GM21786 (cell line): ENCODE data around the gene GCN1.

Experiments
- ATAC-seq: cut with Tn5 transposase; IDR thresholded peaks from one replicate; pipeline ENCODE4 v1.9.1; 2021; ENCODE audit not compliant: unreplicated experiment

GCN1 gene

DNA sequence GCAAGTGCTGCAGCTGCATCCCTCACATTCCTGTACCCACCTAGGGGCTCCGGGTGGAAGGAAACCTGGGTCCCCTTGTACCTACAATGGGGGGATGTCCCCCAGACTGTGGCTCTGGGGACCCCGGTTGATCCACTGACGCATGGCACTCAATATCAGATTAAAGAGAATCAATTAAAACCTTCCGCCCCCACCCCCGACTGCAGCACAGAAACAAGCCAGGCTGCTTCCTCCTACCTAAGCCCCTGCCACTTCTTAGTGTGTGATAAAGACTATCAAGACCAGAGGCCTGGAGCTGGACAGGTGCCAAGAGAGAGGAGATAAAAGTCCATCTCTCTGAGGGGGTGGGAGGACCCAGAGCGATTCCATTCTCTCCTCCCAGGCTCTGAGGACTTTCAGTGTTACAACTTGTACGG, 34.6 kb upstream of the GCN1 start:
- ATAC-seq: no peak

DNA sequence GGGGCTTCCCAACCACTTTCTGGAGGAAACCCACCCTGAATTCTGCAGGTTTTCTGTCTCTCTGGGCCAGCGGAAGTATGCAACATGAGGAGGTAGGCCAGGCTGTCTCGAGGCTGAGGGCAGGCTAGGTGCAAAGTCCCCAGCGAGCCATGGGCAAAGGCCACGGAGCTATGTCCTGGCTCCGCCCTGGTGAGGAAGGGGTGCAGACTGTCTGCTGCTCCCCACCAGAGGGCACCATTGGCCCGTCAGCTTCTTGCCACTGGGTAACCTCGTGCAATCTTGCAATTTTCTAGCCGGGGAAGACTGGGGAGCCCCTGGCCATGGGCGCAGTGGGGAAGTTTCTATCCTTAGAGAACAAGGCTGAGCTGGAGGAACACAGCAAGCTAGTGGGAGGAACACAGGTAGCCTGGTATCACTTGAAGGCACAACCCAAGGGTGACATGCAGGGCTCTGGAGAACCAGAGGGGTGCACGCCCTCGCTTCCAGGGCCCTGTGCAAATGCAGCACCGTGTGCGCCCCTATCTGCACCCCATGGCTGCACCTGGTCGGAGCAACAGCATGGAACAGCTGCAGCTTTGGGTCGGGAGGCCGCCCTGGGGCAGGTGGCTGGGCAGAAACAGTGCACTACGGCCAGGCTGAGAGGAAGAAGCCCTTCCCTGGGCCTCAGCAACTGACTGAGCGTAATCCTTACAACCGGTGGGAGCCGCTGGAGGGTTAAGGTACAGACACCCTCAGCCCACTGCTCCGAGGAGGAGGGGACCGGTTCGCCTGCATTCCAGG, 34.0 kb upstream of the GCN1 start:
- peak; percentile 64 for ATAC-seq

DNA sequence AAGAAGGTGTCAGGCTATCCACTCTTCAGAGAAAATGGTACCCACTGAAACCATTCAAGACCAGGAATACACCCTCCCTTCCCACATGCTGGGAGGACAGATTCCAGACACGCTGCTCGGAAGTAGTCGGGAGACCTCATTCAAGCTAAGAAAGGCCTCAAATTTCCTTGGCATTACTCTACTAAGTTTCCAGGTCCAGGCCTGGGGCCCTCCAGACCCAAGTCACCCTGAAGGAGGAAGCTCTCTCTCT, 33.5 kb upstream of the GCN1 start:
- no peak for ATAC-seq

DNA sequence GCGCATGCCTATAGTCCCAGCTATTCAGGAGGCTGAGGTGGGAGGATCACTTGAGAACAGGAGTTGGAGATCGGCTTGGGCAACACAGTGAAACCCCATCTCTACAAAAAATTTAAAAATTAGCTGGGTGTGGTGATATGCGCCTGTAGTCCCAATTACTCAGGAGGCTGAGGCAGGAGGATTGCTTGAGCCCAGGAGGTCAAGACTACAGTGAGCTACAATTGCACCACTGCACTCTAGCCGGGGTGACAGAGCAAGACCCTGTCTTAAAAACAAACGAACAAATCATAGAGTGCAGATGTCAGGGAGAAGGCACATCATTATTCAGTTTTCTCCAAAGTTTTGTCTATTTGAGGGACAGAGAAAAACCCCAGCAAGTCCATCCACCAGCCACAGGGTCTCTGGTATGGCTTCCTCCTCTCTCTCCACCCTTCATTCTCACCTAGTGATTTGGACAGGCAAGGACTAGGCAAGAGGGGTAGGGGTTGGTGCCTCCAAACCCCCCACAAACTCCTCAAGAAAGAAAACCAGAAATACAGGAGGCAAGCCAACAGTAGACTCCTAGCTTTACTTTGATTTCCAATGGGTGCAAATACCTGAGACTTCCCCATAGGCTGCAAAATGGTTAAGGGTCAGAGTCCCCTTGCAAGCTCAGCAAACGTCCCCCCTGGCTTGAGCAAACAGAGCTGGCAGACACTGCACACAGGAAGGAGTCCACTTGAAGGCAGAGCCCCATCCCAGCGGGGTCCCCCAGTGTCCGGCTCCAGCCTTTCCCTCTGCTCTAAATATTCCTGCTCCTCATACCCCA, 32.9 kb upstream of the GCN1 start:
- no peak for ATAC-seq

DNA sequence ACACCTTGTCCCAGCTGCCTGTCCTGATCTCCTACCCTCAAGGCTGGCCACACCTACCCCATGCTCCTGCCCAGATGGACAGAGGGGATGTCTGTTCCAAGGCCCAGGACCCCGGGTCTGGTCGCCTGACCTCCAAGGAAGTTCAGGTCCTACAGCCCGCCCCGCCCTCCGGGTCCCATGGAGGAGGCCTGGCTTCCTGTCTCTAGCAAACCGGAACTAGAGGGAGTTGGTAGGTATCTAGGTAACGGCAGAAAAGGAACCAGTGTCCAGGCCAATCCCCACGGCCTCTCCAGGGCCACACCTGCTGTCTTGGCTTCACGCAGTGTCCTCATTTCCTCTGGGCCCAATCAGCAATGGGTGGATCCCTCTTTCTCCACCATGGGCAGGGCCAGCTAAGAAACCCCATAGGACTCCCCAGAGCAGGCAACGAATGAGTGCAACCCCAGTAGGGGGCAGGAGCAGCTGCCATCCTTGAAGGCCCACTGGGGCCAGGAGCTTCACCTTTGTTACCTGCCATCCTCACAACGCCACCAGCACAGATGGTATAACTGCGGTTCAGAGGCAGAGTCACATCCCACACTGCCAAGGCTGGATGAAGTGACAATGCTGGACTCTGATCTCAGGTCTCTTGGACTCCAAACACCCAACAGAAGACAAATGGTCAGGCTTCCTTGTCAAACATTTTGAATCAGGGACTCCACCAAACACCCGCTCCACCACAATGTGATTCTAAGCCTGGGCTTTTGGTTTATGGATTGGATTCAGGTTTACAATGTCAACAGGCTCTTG, 31.5 kb upstream of the GCN1 start:
- no peak for ATAC-seq

DNA sequence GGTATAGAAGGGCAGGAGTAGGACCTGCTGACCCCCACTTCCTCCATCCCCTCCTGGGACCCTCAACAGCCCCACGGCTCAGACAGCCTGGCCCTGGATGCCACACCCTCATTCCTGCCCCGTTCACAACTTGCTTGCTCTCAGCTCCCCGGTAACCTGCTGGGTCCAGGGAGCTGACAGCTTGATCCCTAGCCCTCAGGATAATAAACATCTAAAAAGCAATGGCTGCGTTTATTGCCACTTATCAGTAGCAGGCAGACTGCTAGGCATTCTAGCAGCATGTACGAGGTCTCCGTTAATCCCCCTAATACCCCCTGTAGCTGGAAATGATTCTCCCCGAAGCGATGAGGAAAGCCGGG, 30.7 kb upstream of the GCN1 start:
- no peak for ATAC-seq

DNA sequence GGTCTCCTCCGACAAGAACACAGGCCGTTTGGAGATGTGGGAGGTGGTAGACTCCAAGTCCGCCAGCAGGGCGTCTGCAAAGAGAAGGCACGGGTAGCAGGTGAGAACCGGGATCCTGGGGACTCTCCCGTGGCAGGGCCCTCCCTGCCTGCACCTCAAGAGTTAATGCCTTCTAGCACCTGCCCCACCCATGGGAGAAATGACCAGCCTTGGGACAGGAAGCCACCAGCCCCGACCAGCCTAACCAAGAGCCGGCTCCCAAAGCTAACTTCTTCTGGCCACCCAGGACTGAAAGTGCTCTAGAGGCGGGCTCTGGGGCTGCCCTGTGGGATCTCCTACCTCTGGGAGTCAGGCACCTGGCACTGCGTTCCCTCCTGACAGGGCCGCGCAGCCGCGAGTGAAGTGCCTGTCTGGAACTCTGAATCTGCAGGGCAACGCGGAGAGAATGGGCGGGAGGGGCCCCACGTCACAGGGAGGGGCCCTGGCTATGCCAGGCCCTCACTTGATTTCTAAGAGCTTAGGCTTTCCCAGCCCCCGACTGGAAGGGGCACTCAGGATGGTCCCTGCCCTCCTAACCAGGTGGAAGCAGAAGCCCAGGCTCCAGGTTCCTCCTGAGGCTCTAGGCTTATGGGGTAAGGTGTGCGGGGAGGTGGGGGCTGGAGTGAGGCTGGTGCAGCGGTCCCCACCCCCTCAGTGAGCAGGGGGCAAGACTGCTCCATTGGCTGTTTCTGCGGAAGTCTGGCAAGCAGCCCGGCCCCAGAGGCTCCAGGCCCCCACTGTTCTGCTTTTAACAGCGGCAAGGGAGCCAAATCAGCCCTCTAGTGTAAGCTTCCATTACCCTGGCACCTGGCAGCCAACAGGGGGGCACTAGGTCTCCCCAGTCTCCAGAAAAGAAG, 30.0 kb upstream of the GCN1 start:
- no peak for ATAC-seq

DNA sequence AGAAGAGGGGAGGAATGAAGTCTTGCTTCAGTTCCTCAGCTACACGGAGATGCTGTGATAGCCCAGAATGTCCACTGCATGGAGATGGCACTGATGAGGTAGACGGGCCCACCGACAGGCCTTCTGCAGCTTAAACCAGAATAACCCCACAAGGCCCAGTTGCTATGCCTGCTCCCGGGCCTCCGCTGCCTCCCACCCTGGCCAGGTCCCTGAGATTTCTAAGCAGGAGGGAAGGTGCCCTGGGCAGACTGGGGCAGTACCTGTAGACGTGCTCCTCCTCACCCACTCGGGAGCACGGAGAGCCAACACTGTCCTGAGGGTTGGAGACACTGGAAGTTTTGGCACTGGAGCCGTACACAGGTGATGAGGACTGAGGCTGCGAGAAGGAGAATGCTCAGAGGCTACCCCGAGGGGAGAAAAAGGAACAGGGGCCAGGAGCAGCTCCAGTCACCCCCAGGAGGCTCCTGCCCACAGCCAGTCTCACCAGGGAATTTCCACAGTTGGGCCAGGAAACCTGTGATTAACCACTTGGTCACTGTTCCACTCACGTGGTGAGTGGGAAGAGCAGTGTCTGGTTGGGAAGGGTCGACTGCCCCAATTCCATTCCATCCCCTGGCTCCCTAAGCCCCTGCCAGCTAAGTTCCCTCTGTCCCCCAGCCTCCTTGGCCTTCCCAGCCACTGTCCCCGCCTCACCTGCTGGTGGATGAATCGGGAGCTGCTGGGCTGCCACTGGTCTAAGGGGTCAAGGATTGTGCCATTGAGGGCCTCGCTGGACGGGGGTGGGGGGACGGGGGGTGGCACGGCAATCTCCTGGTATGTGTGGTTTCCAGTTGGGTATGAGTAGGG, 29.2 kb upstream of the GCN1 start:
- ATAC-seq: no peak

DNA sequence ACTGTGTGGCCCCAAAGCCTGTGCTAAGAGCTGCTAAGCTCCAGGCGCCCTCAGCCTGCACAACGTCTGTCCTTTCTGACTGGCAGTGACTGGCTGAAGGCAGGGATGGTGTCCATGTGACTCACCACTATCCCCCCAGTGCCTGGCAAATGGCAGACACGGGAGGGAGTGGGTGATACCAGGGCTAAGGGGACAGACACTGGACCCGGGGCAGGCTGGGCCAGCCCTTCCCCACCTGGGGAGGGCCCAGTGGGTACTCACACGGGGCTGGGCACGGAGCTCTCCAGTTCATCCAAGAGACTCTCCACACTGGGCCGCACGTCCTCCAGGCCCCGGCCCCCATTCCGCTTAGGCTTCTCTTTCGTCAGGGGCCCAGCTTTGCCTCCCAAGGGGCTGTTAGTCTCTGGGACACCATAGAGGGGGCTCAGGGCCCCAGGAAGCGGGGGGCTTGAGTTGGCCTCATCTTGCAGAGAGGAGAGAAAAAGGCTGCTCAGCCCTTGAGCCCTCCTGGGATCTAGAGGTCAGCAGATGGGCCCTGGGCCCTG, 27.8 kb upstream of the GCN1 start:
- ATAC-seq: no peak

DNA sequence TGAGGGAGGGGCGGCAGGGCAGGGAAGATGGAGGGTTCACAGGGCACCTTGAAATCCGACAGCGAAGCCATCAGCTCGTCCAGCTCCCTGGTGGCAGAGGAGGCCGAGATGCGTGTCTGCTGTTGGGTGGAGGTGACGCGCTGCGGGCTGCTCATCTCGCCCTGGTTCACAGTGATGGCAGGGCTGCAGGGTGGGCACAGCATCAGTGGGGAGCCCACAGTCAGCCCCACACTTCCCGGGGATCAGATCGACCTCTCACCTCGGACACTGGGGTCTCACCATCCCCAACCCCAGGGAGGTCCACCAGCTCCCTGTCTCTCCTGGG, 27.0 kb upstream of the GCN1 start:
- ATAC-seq: no peak

DNA sequence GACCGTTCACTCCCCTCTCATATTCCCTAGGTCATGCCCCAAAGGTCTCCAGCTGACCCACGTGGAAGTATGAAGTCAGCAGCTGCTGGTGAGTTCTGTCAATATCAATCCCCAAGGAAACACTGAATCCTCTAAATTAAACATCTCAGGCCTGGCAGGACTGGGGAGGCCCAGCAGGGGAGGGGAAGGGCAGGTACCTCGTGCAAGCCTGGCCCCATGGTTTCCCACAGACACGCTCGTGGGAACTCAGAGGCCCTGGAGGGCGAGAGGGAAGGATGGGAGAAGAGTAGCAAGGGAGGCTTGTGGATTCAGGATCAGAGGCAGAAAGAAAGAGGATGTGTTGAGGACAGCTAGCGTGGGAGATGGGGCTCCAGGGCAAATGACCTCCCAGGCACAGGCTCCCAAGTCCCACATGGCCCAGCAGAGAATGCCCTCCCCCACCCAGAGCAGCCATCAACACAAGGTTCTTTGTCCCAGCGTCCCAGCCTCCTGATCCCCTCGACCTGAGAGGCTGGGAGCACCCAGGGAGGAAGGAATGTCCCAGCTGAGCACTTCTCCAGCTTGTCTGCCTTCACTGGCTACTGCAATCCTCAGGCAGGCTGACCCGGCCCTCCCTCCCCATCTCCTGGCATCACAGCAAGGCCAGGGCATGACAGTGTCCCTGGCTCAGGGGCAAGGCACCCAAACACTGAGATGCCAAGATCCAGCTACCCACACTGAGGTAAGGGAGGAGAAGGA, 26.5 kb upstream of the GCN1 start:
- ATAC-seq: no peak

DNA sequence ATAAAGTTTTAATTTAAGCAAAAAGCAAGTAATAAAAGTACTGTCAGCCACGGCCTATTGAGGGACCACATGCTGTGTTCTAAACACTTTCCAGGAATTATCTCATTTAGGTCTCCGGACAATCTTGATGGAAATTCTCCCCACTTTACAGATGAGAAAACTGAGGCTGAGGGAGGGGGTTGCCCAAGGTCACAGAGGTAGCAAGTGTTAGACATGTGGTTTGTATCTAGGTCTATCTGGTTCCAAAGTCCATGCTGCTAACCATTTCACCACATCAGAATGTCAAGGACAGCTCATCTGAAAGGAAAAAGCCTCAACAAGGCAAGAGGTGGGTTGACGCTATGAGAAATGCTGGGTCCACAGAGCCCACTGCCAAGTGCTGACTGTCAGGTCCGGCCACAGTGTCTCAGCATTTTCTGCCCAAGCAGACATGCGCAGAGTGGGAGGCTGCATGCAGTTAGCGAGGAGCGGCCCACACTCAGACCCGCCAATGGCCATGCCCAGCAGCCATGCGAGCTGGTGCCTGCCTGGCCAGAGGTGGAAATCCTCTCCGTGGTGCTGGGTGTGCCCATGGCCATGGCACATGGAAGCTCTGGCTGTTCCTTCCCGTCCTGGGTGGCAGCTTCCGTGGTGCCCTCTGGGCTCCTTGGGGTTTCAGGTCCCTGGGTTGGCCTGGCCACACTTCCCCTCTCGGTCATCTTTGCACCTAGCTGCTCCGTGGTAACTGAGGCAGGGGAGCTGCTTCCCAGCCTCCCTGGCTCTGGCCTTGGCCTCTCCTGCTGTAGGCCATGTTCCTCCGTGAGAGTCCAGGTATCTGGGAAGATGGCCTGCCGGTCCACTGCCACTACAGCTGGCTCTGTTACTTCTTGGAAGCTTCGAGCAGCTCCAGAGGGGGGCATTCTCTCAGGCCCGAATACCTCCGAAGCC, 24.4 kb upstream of the GCN1 start:
- no peak for ATAC-seq

DNA sequence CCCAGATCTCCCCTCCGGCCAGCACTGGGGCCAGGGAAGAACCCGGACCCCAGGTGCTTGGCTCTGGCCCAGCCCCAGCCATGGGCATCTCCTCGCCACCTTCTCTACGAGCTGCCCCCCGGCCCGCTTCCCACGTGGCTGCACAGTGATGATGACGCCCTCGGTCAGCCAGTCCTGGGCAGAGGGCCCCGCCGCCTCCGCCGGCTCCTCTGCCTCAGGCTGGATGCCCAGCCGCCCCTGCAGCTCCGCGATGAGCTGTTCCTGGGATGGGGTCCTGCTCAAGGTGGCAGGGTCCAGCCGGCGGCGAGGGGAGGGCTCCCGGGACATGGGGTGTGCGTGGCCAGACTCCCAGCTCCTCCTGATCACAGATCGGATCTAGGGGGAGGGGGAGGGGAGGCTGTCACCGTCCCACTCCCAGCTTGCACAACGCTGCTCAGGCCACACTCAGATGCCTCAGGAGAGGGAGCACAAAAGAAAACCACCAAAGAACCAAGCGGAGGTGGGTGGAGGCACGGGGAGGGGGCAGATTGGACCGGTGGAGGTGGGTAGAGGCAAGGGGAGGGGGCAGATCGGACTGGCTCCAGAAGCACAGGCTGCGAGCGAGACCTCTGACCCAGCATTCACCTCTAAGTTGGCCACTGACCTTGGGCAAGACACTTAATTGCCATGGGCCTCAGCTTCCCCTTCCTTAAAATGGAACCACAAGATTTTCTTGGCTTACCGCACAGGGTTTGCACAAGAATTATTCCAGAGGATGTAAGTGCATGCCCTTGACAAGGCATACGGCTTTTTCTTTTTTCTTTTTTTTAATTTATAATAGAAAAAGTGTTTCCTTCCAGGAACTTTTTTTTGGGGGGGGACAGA, 22.5 kb upstream of the GCN1 start:
- no peak for ATAC-seq

DNA sequence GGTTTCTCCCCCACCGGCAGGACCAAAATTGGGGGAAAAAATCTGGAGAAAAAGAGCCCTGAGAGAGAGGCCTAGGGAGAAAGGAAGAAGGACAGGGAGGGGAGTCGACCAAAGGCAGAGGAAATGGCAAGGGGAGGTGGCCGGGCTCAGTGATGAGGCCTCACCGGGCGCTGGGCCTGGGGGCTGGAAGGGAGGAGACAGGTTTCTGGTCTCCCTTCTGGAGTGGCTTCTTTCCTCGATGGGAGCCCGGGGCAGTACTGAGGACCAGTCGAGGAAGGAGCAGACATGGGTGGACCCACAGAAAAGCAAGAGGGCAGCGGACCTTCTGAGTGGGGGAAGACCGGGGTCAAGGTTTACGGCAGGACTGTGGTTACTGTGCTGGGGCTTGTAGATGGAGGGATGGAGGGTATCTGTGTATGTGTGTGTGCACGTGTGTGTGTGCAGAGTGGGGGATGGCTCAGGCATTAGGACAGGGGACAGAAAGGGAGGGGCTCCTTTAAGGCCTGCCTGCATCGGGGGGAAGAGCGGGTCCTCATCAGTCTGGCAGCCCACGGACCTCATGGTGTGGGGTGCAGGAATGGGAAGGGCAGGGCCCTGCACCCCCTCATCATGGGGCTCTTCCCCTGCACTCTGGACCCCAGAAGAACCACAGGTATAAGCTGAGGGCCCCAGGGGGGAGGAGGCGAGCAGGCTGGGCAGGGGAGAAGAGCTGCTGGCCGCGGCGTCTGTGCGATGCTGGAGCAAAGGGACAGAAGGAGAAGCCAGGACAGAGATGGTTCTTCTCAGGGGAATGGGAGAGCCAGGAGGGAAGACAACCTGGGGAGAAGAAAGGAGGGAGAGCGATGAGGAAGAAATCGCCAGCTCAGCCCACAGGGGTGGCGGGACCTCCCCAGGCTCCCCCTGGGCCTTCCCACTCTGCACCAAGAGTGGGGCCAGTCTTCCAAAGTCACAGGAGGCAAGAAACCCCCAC, 21.5 kb upstream of the GCN1 start:
- no peak for ATAC-seq

DNA sequence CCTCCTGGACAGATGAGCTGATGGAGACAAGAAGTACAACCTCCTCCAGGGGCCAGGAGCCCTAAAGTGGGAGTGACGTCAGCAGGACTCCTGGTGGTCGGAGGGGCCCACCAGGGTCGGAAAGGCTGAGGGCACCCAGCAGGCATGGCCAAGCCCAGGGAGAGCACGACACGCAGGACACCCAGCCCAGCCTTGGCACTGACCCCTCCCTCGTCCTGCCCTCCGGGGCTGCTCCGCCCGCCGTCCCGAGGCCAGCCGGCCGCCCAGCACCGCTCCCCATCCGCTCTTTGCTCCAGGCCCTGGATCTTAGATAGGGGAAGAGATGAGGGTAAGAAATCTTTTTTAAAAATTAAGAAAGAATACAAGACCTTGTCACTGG, 20.8 kb upstream of the GCN1 start:
- no peak for ATAC-seq

DNA sequence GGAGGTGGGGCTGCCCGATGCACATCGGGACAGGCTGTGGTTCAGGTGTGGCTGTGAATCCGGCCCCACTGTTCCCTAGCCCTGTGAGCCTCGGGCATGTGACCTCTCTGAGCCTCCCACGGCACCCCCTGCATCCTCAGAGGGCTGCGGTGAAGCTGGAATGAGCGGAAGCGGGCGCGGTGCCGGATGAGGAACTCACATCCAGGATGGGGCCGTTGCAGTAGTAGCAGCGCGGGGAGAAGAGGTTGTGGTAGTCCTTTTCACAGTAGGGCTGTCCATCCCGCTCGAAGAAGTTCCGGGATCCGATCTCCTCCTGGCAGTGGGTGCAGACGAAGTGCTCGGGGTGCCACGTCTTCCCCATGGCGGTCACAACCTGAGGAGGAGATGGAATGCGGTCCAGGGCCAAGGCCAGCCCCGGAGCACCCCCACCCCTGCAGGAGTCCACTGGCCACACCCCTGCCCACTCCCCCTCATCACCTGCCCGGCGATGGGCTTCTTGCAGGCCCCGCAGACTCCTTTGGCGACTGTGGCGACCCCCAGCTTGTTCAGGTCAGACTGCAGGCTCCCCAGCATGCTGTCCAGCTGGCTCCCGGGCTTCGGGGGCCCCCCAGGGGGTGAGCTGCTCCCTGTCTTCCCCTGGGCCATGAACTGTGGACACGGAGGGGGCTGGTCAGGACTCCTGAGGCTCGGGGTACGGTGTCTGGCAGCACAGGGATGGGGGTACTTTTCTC, 20.3 kb upstream of the GCN1 start:
- ATAC-seq: no peak
